K562 (cell line): ENCODE data around the gene KCP. TPM values are rescaled to one million over a fixed set of nuclear protein-coding genes. Genes with fewer than 3 reads are reported as not detected.

Experiments used
- CBX3 ChIP-seq, 2 experiments: IDR thresholded peaks; 1 replicate in 1 of 2; 2 replicates in 1 of 2; pipeline ENCODE4 v1.6.1; 2012; ENCODE audit warnings: inconsistent platforms in 2 of 2, low read length in 2 of 2, borderline replicate concordance in 1 of 2, control low read depth in 1 of 2
- DACH1 ChIP-seq: fragments of 450-650 bp; IDR thresholded peaks from 2 replicates; pipeline ENCODE4 v1.6.1; 2018; ENCODE audit not compliant: partially characterized antibody
- HEY1 ChIP-seq: fragments of 250-450 bp; sonication (Bioruptor Pico); IDR thresholded peaks from 2 replicates; pipeline ENCODE4 v1.5.0; 2020; ENCODE audit warnings: mild to moderate bottlenecking, moderate library complexity, borderline replicate concordance
- POLR2G ChIP-seq: fragments of 200-400 bp; formaldehyde crosslinking; IDR thresholded peaks from 2 replicates; pipeline ENCODE4 v1.6.1; 2017; ENCODE audit warnings: low read depth, mild to moderate bottlenecking, antibody characterized with exemption, low read length, moderate library complexity
- POU5F1 ChIP-seq: fragments of 150-350 bp; IDR thresholded peaks from 2 replicates; pipeline ENCODE4 v1.6.1; 2014; ENCODE audit warnings: borderline replicate concordance, low read length, low read depth, mild to moderate bottlenecking; ENCODE audit not compliant: partially characterized antibody
- PYGO2 ChIP-seq: fragments of 450-650 bp; IDR thresholded peaks from 2 replicates; pipeline ENCODE4 v1.6.1; 2016; ENCODE audit warnings: mild to moderate bottlenecking, missing genetic modification characterization, moderate library complexity, missing compliant biosample characterization
- U2AF1 ChIP-seq: fragments of 200-400 bp; formaldehyde crosslinking; optimal IDR thresholded peaks from 2 replicates; pipeline ENCODE3; 2017; ENCODE audit warnings: mild to moderate bottlenecking, low read depth, low read length, moderate library complexity
- WHSC1 ChIP-seq: IDR thresholded peaks from one replicate; pipeline ENCODE4 v1.6.1; 2012; ENCODE audit warnings: low read length, control low read depth, inconsistent platforms
- ZKSCAN8 ChIP-seq: fragments of 200-800 bp; sonication (Bioruptor generic); IDR thresholded peaks from 2 replicates; pipeline ENCODE4 v1.6.1; 2016; ENCODE audit warnings: missing genetic modification characterization, missing compliant biosample characterization
- ZNF184 ChIP-seq: sonication (generic); formaldehyde crosslinking; IDR thresholded peaks from 2 replicates; pipeline ENCODE4 v1.5.0; 2020; ENCODE audit warnings: missing genetic modification reagents
- ZSCAN32 ChIP-seq: fragments of 450-650 bp; formaldehyde crosslinking; IDR thresholded peaks from 2 replicates; pipeline ENCODE4 v1.4.0; 2020; ENCODE audit warnings: mild to moderate bottlenecking, moderate library complexity
- polyA plus RNA-seq, 8 experiments: library from polyadenylated mRNA; depleted of rRNA in 4 of 8; stranded (reverse) in 5 of 8; unstranded in 3 of 8; fragments of >200 nt; fragmentation: Nextera tagmentation in 2 of 8; fragmentation: Illumina TruSeq in 1 of 8; extraction: Ambion mirVana in 2 of 8; extraction: Trizol in 1 of 8; gene quantifications; 2 replicates each; pipeline versions ENCODE4 v1.2.1 to v1.2.3, GENCODE V29; 2011 to 2014; ENCODE audit warnings: inconsistent platforms in 1 of 8, missing spikeins in 1 of 8
- total RNA-seq, 7 experiments: library from RNA; depleted of rRNA in 6 of 7; stranded (reverse); fragments of >200 nt in 6 of 7; fragmentation: Illumina TruSeq in 2 of 7; extraction: Trizol in 2 of 7; gene quantifications; 2 replicates each; pipeline versions ENCODE4 v1.2.1 to v1.2.3, GENCODE V29; 2011 to 2021; ENCODE audit warnings: low replicate concordance in 1 of 7
- TF ChIP-seq, protein P1 (sequence below), 2 experiments: fragments of 450-650 bp; formaldehyde crosslinking in 1 of 2; IDR thresholded peaks; 2 replicates each; pipeline versions ENCODE4 v1.4.0 to v1.6.1; 2014 to 2020; ENCODE audit warnings: mild to moderate bottlenecking in 2 of 2, borderline replicate concordance in 1 of 2, low read depth in 1 of 2
- TF ChIP-seq, protein P2 (sequence below): fragments of 150-350 bp; IDR thresholded peaks from 2 replicates; pipeline ENCODE4 v1.6.1; 2014; ENCODE audit warnings: low read depth, mild to moderate bottlenecking, low read length, borderline replicate concordance
- TF ChIP-seq, protein P3 (sequence below): sonication (generic); IDR thresholded peaks from 2 replicates; pipeline ENCODE4 v1.6.1; 2016

KCP gene
- total and polyA plus RNA-seq, 9 of the 15 experiments (the other 6 are each of a cell fraction or from before 2014, with no cell fraction given) = 0.06 to 0.17 (median 0.12) TPM; not detected in 3

DNA sequence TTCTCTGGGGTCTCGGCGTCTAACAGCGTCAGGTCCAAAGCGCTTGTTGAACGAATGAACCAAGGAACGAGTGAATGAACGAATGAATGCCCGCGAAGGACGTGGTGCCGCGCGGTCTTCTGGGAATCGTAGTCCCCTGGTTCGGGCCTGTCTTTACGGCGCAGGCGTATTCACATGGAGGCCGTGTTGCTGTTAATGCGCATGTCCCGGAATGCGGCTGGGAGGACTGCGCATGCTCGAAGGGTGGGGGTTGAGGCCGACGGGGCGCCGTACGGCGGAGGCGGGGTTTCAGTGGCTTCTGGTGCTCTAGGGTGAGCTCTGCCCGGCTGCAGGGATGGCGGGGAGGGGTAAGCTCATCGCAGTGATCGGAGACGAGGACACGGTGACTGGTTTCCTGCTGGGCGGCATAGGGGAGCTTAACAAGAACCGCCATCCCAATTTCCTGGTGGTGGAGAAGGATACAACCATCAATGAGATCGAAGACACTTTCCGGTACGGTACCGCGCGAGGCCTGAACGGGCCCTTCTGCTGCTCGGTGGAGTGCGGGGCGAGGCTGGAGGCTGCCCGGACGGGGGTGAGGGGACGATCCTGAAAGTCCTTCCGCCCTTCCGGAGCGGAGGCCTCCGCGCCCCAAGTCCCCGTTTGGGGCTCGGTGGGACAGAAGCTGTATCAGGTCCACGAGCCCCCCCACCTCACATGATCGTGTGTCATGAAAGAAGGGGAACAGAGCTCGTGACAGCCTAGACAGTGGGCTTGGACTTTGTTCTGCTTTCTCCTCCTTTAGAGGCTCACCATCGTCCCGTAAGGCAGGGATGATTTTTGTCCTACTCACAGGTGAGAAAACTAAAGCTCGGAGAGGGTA, 47.7 kb downstream of the KCP start, which contains the start of gene ATP6V1F (continued):
- TF ChIP-seq, protein P1, sequence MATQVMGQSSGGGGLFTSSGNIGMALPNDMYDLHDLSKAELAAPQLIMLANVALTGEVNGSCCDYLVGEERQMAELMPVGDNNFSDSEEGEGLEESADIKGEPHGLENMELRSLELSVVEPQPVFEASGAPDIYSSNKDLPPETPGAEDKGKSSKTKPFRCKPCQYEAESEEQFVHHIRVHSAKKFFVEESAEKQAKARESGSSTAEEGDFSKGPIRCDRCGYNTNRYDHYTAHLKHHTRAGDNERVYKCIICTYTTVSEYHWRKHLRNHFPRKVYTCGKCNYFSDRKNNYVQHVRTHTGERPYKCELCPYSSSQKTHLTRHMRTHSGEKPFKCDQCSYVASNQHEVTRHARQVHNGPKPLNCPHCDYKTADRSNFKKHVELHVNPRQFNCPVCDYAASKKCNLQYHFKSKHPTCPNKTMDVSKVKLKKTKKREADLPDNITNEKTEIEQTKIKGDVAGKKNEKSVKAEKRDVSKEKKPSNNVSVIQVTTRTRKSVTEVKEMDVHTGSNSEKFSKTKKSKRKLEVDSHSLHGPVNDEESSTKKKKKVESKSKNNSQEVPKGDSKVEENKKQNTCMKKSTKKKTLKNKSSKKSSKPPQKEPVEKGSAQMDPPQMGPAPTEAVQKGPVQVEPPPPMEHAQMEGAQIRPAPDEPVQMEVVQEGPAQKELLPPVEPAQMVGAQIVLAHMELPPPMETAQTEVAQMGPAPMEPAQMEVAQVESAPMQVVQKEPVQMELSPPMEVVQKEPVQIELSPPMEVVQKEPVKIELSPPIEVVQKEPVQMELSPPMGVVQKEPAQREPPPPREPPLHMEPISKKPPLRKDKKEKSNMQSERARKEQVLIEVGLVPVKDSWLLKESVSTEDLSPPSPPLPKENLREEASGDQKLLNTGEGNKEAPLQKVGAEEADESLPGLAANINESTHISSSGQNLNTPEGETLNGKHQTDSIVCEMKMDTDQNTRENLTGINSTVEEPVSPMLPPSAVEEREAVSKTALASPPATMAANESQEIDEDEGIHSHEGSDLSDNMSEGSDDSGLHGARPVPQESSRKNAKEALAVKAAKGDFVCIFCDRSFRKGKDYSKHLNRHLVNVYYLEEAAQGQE (IDR thresholded peaks at IDR 0.05; ENCODE audit: borderline replicate concordance) = no peak
- TF ChIP-seq, protein P1 (CRISPR knock-in tag; IDR thresholded peaks at IDR 0.05; ENCODE audit: low read depth) = no peak; the same call in 1 of the 2 replicates
- TF ChIP-seq ZSCAN32 (CRISPR knock-in tag) (no peak), POLR2G (peak; percentile 89), ZKSCAN8 (CRISPR knock-in tag) (no peak), CBX3 (IDR thresholded peaks at IDR 0.05; ENCODE audit: borderline replicate concordance in 1 of 2, low read length in 2 of 2) (no peak; a peak in 1 of 3 replicates), POU5F1 (no peak), HEY1 (CRISPR knock-in tag) (no peak), U2AF1 (no peak), PYGO2 (tag) (no peak), WHSC1 (no peak), DACH1 (no peak), ZNF184 (CRISPR knock-in tag) (no peak)
- TF ChIP-seq, protein P2, sequence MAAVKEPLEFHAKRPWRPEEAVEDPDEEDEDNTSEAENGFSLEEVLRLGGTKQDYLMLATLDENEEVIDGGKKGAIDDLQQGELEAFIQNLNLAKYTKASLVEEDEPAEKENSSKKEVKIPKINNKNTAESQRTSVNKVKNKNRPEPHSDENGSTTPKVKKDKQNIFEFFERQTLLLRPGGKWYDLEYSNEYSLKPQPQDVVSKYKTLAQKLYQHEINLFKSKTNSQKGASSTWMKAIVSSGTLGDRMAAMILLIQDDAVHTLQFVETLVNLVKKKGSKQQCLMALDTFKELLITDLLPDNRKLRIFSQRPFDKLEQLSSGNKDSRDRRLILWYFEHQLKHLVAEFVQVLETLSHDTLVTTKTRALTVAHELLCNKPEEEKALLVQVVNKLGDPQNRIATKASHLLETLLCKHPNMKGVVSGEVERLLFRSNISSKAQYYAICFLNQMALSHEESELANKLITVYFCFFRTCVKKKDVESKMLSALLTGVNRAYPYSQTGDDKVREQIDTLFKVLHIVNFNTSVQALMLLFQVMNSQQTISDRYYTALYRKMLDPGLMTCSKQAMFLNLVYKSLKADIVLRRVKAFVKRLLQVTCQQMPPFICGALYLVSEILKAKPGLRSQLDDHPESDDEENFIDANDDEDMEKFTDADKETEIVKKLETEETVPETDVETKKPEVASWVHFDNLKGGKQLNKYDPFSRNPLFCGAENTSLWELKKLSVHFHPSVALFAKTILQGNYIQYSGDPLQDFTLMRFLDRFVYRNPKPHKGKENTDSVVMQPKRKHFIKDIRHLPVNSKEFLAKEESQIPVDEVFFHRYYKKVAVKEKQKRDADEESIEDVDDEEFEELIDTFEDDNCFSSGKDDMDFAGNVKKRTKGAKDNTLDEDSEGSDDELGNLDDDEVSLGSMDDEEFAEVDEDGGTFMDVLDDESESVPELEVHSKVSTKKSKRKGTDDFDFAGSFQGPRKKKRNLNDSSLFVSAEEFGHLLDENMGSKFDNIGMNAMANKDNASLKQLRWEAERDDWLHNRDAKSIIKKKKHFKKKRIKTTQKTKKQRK = no peak
- TF ChIP-seq, protein P3, sequence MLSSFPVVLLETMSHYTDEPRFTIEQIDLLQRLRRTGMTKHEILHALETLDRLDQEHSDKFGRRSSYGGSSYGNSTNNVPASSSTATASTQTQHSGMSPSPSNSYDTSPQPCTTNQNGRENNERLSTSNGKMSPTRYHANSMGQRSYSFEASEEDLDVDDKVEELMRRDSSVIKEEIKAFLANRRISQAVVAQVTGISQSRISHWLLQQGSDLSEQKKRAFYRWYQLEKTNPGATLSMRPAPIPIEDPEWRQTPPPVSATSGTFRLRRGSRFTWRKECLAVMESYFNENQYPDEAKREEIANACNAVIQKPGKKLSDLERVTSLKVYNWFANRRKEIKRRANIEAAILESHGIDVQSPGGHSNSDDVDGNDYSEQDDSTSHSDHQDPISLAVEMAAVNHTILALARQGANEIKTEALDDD = no peak
